ENCODE results near the gene TTC16. TPM values are rescaled to one million over a fixed set of nuclear protein-coding genes. Genes with fewer than 3 reads are reported as not detected.

TTC16 gene
- total RNA-seq, 1 donor from 2014 or later: 0.41 TPM

DNA sequence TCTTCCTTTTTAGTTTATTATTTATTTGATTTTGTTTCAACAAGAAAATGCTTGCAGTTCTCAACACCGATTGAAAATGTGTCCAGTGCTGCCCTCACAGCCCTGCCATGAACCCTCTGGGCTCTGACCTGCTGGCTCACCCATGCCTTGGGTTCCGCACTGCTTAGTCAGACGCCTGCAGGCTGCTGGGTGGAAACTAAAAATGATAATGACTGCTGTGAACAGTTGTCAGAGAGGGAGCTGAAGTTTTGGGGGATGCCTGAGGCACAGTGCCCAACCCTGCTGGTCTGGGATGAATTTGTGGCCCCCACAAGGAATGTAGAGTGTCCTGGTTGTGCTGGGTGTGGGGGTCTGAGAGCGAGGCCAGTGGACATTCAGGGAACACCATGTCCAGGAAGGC is 31.3 kb upstream of the TTC16 start:
- TF ChIP-seq, protein P1, sequence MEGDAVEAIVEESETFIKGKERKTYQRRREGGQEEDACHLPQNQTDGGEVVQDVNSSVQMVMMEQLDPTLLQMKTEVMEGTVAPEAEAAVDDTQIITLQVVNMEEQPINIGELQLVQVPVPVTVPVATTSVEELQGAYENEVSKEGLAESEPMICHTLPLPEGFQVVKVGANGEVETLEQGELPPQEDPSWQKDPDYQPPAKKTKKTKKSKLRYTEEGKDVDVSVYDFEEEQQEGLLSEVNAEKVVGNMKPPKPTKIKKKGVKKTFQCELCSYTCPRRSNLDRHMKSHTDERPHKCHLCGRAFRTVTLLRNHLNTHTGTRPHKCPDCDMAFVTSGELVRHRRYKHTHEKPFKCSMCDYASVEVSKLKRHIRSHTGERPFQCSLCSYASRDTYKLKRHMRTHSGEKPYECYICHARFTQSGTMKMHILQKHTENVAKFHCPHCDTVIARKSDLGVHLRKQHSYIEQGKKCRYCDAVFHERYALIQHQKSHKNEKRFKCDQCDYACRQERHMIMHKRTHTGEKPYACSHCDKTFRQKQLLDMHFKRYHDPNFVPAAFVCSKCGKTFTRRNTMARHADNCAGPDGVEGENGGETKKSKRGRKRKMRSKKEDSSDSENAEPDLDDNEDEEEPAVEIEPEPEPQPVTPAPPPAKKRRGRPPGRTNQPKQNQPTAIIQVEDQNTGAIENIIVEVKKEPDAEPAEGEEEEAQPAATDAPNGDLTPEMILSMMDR (IDR thresholded peaks at IDR 0.05): no peak
- intact Hi-C loops (cut with DNase I): no loop called here
- ATAC-seq: no peak

DNA sequence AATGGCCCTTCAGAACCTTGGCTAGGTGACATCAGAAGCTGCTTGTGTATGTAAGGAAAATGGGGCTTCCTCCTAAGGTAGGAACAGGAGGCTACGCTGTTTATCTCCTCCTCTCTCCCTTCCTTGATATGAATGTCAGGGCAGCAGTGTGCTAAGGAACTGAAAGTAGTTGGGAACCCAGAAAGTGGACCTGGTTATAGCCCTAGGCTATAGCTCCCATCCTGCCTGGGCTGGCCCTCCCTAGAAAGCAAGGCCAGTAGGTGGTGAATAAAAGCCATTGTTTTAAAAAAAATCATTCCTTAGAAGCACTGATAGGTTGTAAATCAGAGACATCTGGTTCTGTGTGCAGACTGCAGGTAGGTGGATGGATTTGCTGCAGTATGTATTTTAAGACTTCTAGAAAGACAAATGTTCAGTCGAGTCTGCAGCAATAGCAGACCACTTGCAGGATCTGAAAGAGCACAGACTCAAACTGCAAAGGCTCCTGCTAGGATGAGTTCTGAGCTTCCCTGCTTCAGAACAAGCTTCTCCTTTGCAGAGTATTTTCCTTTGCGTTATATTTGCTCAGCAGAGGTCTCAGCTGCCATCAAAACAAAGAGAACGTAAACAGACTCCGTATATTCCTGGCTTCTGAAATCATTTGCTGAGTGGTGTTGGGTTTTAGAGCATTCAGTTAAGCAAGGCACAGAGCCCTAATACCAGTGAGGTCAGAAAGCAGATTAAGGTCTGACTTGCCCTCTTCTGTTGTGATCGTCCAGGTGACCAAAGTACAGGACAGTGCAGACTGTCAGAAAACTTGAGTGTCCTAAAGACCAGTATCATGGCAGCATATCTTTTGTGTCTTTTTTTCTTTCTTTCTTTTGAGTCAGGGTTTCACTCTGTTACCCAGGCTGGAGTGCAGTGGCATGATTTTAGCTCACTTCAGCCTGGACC is 29.2 kb upstream of the TTC16 start:
- DNase-seq (no peak), ATAC-seq (no peak)
- no peak overlapping the region for H3K4me3 ChIP-seq
- no peak overlapping the region for H3K27ac ChIP-seq
- H3K27me3 ChIP-seq: no peaks in the 10 kb centered on the region
- TF ChIP-seq, protein P1 (IDR thresholded peaks at IDR 0.05): no peak
- H3K36me3 ChIP-seq: peaks cover 93% of the 10 kb centered on the region
- intact Hi-C loops (cut with DNase I): no loop called here
- H3K9me3 ChIP-seq: no peaks in the 10 kb centered on the region
- H3K4me1 ChIP-seq: no peaks in the 10 kb centered on the region

More for the DNA sequence above, 31.3 kb upstream of the TTC16 start:
- Histone ChIP-seq H3K9me3 (no peaks in the 10 kb centered on the region), H3K27me3 (no peaks in the 10 kb centered on the region), H3K36me3 (peaks cover 92% of the 10 kb centered on the region), H3K4me1 (no peaks in the 10 kb centered on the region), H3K4me3 (no peak overlapping the region), H3K27ac (no peak overlapping the region)
- DNase-seq: no peak

DNA sequence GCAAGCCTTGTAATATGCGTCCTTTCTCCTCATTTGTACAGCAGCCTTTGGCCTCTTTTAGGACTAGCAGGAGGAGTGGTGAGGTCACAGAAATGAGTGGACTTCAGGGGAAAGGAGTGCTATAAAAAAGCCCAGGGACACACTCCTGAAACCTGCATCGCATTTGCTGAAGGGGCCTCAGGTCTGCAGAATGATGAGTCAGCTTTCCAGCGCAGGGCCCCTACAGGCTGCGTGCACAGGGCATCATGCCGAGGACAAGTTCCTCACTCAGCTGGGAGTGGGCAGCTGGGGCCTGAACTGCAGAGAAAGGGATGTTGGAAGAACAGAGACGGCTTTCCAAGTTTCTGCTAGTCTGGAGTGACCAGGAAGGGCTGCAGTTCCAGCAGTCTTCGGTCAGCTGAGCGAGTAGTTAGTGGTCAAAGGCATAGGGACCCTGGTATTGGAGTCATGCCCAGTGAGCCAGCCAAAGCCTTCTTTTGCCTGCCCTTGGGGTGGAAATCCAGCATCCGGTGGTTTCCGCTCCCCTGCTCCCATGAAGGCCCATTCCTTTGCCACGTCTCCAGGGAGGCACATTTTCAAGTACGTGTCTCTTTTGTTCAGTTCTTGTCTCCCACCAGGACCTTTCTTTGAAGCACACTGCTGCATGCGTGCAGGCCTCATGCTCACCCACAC is 26.4 kb upstream of the TTC16 start:
- intact Hi-C loops (cut with DNase I): no loop called here
- DNase-seq (no peak), ATAC-seq (no peak)
- H3K27me3 ChIP-seq: no peaks in the 10 kb centered on the region
- peaks cover 78% of the 10 kb centered on the region for H3K36me3 ChIP-seq
- H3K27ac ChIP-seq: no peak overlapping the region
- TF ChIP-seq, protein P1 (IDR thresholded peaks at IDR 0.05): no peak
- no peak overlapping the region for H3K4me3 ChIP-seq
- H3K9me3 ChIP-seq: no peaks in the 10 kb centered on the region
- no peaks in the 10 kb centered on the region for H3K4me1 ChIP-seq

DNA sequence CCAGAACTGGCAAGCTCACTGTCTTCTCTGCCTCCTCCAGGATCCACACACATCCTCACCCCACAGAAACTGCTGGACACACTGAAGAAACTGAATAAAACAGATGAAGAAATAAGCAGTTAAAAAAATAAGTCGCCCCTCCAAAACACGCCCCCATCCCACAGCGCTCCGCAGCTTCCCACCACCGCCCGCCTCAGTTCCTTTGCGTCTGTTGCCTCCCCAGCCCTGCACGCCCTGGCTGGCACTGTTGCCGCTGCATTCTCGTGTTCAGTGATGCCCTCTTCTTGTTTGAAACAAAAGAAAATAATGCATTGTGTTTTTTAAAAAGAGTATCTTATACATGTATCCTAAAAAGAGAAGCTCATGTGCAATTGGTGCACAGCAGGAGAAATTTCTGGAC is 25.1 kb upstream of the TTC16 start:
- intact Hi-C loops (cut with DNase I): no loop called here
- DNase-seq: no peak

DNA sequence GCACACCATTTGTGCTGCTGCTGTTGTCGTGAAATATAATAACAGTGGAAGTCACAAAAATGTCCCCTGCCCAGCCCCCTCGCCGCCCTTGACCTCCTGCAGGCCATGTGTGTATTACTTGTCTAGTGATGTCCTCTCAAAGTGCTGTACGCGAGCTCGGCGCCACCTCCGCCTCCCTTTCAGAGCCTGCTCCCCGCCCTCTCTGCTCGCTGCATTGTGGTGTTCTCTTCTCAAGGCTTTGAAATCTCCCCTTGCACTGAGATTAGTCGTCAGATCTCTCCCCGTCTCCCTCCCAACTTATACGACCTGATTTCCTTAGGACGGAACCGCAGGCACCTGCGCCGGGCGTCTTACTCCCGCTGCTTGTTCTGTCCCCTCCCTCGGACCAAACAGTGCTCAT is 23.8 kb upstream of the TTC16 start:
- DNase-seq: no peak
- H3K36me3 ChIP-seq: peaks cover 58% of the 10 kb centered on the region

More for the DNA sequence above, 25.1 kb upstream of the TTC16 start:
- H3K36me3 ChIP-seq: peaks cover 70% of the 10 kb centered on the region
- no peak for ATAC-seq
- TF ChIP-seq, protein P1 (IDR thresholded peaks at IDR 0.05): no peak
- H3K4me1 ChIP-seq: no peaks in the 10 kb centered on the region
- no peaks in the 10 kb centered on the region for H3K27me3 ChIP-seq
- no peak overlapping the region for H3K4me3 ChIP-seq
- H3K27ac ChIP-seq: no peak overlapping the region
- H3K9me3 ChIP-seq: no peaks in the 10 kb centered on the region

More for the DNA sequence above, 23.8 kb upstream of the TTC16 start:
- intact Hi-C loops (cut with DNase I): no loop called here
- no peaks in the 10 kb centered on the region for H3K27me3 ChIP-seq
- no peaks in the 10 kb centered on the region for H3K9me3 ChIP-seq
- TF ChIP-seq, protein P1 (IDR thresholded peaks at IDR 0.05): no peak
- no peak for ATAC-seq
- no peak overlapping the region for H3K4me3 ChIP-seq
- no peaks in the 10 kb centered on the region for H3K4me1 ChIP-seq
- H3K27ac ChIP-seq: no peak overlapping the region
